ENCODE measurements around the gene ARHGAP19.

ARHGAP19 gene

GRCh38 chr10:97207131-97207530 lies 85.3 kb downstream of the ARHGAP19 start:
- no peak for DNase-seq (ENCODE audit: low read depth, low spot score)
- no peak overlapping the region for H3K4me3 ChIP-seq (ENCODE audit: low read length)

GRCh38 chr10:97204826-97205679 lies 87.4 kb downstream of the ARHGAP19 start:
- no peak for DNase-seq (ENCODE audit: low read depth, low spot score)
- no peak overlapping the region for H3K4me3 ChIP-seq (ENCODE audit: low read length)

- no peak for DNase-seq (ENCODE audit: low read depth, low spot score)
- H3K4me3 ChIP-seq (ENCODE audit: low read length), result no peak overlapping the region
These were observed 89.2 kb downstream of the ARHGAP19 start for GRCh38 chr10:97203220-97203619.

GRCh38 chr10:97200616-97201015 lies 91.8 kb downstream of the ARHGAP19 start:
- H3K4me3 ChIP-seq (ENCODE audit: low read length), result no peak overlapping the region

GRCh38 chr10:97199152-97199551 lies 93.3 kb downstream of the ARHGAP19 start:
- no peak overlapping the region for H3K4me3 ChIP-seq (ENCODE audit: low read length)
- peak; percentile 55 for DNase-seq (ENCODE audit: low read depth, low spot score)

More at GRCh38 chr10:97200616-97201015, 91.8 kb downstream of the ARHGAP19 start:
- peak; percentile 79 for DNase-seq (ENCODE audit: low read depth, low spot score)

- H3K4me3 ChIP-seq (ENCODE audit: low read length), result peak overlapping the region; percentile 63
- DNase-seq (ENCODE audit: low read depth, low spot score), result no peak
These were observed 95.4 kb downstream of the ARHGAP19 start for GRCh38 chr10:97197030-97197500.

- H3K4me3 ChIP-seq (ENCODE audit: low read length), result peak overlapping the region; percentile 63
- peak; percentile 87 for DNase-seq (ENCODE audit: low read depth, low spot score)
These were observed 96.0 kb downstream of the ARHGAP19 start for GRCh38 chr10:97196223-97197029.

GRCh38 chr10:97195706-97196222 lies 96.7 kb downstream of the ARHGAP19 start:
- H3K4me3 ChIP-seq (ENCODE audit: low read length), result peak overlapping the region; percentile 63
- DNase-seq (ENCODE audit: low read depth, low spot score), result no peak

GRCh38 chr10:97192952-97193435 lies 99.4 kb downstream of the ARHGAP19 start:
- no peak overlapping the region for H3K4me3 ChIP-seq (ENCODE audit: low read length)
- DNase-seq (ENCODE audit: low read depth, low spot score), result no peak

GRCh38 chr10:97190450-97190849 lies 102.0 kb downstream of the ARHGAP19 start:
- no peak for DNase-seq (ENCODE audit: low read depth, low spot score)
- no peak overlapping the region for H3K4me3 ChIP-seq (ENCODE audit: low read length)

GRCh38 chr10:97188261-97188711 lies 104.2 kb downstream of the ARHGAP19 start:
- peak; percentile 82 for DNase-seq (ENCODE audit: low read depth, low spot score)
- H3K4me3 ChIP-seq (ENCODE audit: low read length), result peak overlapping the region; percentile 49

GRCh38 chr10:97186911-97187310 lies 105.5 kb downstream of the ARHGAP19 start:
- H3K4me3 ChIP-seq (ENCODE audit: low read length), result no peak overlapping the region
- DNase-seq (ENCODE audit: low read depth, low spot score), result no peak

- no peak for DNase-seq (ENCODE audit: low read depth, low spot score)
- peak within 1 kb of the TSS; percentile 89 for H3K4me3 ChIP-seq (ENCODE audit: low read length)
These were observed 106.9 kb downstream of the ARHGAP19 start, which contains the start of gene SLIT1 for GRCh38 chr10:97185326-97186058. Gene SLIT1, minus strand, starts transcription at chr10:97185959. Its CDS starts 285 bp downstream, at chr10:97185674.

- DNase-seq (ENCODE audit: low read depth, low spot score), result no peak
- peak overlapping the region; percentile 89 for H3K4me3 ChIP-seq (ENCODE audit: low read length)
These were observed 107.5 kb downstream of the ARHGAP19 start for GRCh38 chr10:97184971-97185325.

GRCh38 chr10:97183314-97183713 lies 109.1 kb downstream of the ARHGAP19 start:
- no peak for DNase-seq (ENCODE audit: low read depth, low spot score)
- peak overlapping the region; percentile 89 for H3K4me3 ChIP-seq (ENCODE audit: low read length)

GRCh38 chr10:97182288-97182990 lies 110.0 kb downstream of the ARHGAP19 start:
- H3K4me3 ChIP-seq (ENCODE audit: low read length), result no peak overlapping the region
- no peak for DNase-seq (ENCODE audit: low read depth, low spot score)

GRCh38 chr10:97180986-97181385 lies 111.5 kb downstream of the ARHGAP19 start:
- no peak overlapping the region for H3K4me3 ChIP-seq (ENCODE audit: low read length)
- DNase-seq (ENCODE audit: low read depth, low spot score), result no peak

GRCh38 chr10:97180363-97180755 lies 112.1 kb downstream of the ARHGAP19 start:
- no peak for DNase-seq (ENCODE audit: low read depth, low spot score)
- no peak overlapping the region for H3K4me3 ChIP-seq (ENCODE audit: low read length)

All from Jurkat, Clone E6-1 (cell line).